ENCODE results near the gene PPM1B. TPM values are rescaled to one million over a fixed set of nuclear protein-coding genes. Genes with fewer than 3 reads are reported as not detected.
A peak's percentile ranks its signal among the peaks of the same experiment; 100 is the strongest.

The PPM1B gene
- polyA plus RNA-seq, 1 donor, result 40.4 TPM

- Histone ChIP-seq H3K27ac (ENCODE audit: low read length) (no peak overlapping the region), H3K9me3 (ENCODE audit: control insufficient read depth, low read depth, low read length) (peaks cover 3% of the 10 kb centered on the region), H3K27me3 (ENCODE audit: control insufficient read depth, insufficient read depth, low read length) (no peaks in the 10 kb centered on the region), H3K4me1 (ENCODE audit: control insufficient read depth, insufficient read depth, low read length) (no peaks in the 10 kb centered on the region), H3K4me3 (ENCODE audit: low read length) (no peak overlapping the region), H3K36me3 (ENCODE audit: control insufficient read depth, insufficient read depth, low read length) (peaks cover 16% of the 10 kb centered on the region)
- 86% methylated on average over 1 of the region's 2 CpGs for WGBS (ENCODE audit: insufficient coverage, low lambda C conversion rate)
- no peak for DNase-seq
Observed at GRCh38 chr2:44210362-44210761, 41.7 kb downstream of the PPM1B start.

DNA sequence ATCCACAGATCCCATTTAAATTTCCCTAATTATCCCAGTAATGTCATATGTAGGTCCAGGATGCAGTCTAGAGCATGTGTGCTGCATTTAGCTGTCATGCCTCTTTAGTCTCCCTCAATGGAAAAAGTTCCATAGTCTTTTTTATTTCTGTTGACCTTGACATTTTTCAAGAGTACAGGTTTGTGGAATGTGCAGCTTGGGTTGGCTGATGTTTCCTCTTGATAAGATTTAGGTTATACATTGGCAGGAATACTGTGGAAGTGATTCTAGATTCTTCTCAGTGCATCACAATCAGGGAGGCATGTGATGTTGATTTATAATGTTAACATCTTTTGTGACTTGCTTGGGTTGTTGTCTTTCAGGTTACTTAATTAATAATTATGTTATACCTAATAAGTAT lies 42.5 kb downstream of the PPM1B start:
- peaks cover 16% of the 10 kb centered on the region for H3K36me3 ChIP-seq (ENCODE audit: control insufficient read depth, insufficient read depth, low read length)
- H3K4me3 ChIP-seq (ENCODE audit: low read length), result no peak overlapping the region
- H3K4me1 ChIP-seq (ENCODE audit: control insufficient read depth, insufficient read depth, low read length), result peaks cover 6% of the 10 kb centered on the region
- peaks cover 3% of the 10 kb centered on the region for H3K9me3 ChIP-seq (ENCODE audit: control insufficient read depth, low read depth, low read length)
- no peak for DNase-seq
- no peak overlapping the region for H3K27ac ChIP-seq (ENCODE audit: low read length)
- no peaks in the 10 kb centered on the region for H3K27me3 ChIP-seq (ENCODE audit: control insufficient read depth, insufficient read depth, low read length)

DNA sequence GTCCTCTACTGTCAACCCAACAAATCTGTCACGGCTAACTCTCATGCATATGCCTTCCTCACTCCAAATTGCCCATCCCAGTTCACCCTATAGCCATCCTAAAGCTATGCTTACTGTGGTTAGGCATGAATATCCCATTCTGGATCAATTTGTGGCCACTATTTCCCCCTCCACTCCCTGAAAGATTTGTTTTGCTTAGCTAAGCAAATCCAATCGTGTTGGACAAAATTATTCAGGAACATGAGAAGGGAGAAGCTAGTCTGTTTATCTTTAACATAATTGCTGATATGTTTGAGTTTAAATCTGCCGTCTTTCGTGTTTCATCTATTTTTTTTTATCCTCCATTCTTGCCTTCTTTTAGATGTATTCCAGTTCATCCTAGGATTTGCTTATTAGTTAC lies 43.6 kb downstream of the PPM1B start:
- DNase-seq, result no peak
- Histone ChIP-seq H3K36me3 (ENCODE audit: control insufficient read depth, insufficient read depth, low read length) (peaks cover 16% of the 10 kb centered on the region), H3K4me1 (ENCODE audit: control insufficient read depth, insufficient read depth, low read length) (peaks cover 7% of the 10 kb centered on the region), H3K27ac (ENCODE audit: low read length) (no peak overlapping the region), H3K4me3 (ENCODE audit: low read length) (no peak overlapping the region), H3K9me3 (ENCODE audit: control insufficient read depth, low read depth, low read length) (peaks cover 3% of the 10 kb centered on the region), H3K27me3 (ENCODE audit: control insufficient read depth, insufficient read depth, low read length) (no peaks in the 10 kb centered on the region)
- WGBS (ENCODE audit: insufficient coverage, low lambda C conversion rate), result 97% methylated on average over 4 of the region's 4 CpGs

- WGBS (ENCODE audit: insufficient coverage, low lambda C conversion rate), result no CpG with 5 or more reads among the region's 2 CpGs
- H3K9me3 ChIP-seq (ENCODE audit: control insufficient read depth, low read depth, low read length), result no peaks in the 10 kb centered on the region
- peaks cover 17% of the 10 kb centered on the region for H3K36me3 ChIP-seq (ENCODE audit: control insufficient read depth, insufficient read depth, low read length)
- DNase-seq, result peak; percentile 3 to 56
- H3K4me3 ChIP-seq (ENCODE audit: low read length), result no peak overlapping the region
- peaks cover 7% of the 10 kb centered on the region for H3K4me1 ChIP-seq (ENCODE audit: control insufficient read depth, insufficient read depth, low read length)
- H3K27me3 ChIP-seq (ENCODE audit: control insufficient read depth, insufficient read depth, low read length), result no peaks in the 10 kb centered on the region
- no peak overlapping the region for H3K27ac ChIP-seq (ENCODE audit: low read length)
Observed at GRCh38 chr2:44215827-44216226, 47.2 kb downstream of the PPM1B start.

DNA sequence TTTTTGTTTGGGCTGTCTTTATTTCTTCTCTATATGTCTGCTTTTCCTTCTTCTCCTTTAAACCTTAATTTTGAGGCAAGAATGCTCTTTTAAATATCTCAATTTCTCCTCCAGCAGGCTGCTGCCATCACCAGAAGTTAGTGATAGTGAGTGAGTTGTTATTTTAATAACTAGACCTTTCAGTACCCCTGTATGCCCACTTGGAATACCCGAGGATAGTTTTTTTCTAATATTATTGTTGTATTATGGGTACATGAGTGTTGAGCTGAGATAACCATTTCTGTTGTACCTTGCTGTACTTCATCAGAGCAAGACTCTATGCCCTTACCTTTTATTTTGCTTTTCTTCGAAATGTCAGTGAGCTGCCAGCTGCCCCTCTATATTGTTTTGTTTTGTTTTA lies 50.1 kb downstream of the PPM1B start:
- Histone ChIP-seq H3K9me3 (ENCODE audit: control insufficient read depth, low read depth, low read length) (no peaks in the 10 kb centered on the region), H3K27ac (ENCODE audit: low read length) (no peak overlapping the region), H3K4me1 (ENCODE audit: control insufficient read depth, insufficient read depth, low read length) (peaks cover 7% of the 10 kb centered on the region), H3K36me3 (ENCODE audit: control insufficient read depth, insufficient read depth, low read length) (peaks cover 19% of the 10 kb centered on the region), H3K27me3 (ENCODE audit: control insufficient read depth, insufficient read depth, low read length) (no peaks in the 10 kb centered on the region), H3K4me3 (ENCODE audit: low read length) (no peak overlapping the region)
- 88% methylated on average over 1 of the region's 2 CpGs for WGBS (ENCODE audit: insufficient coverage, low lambda C conversion rate)
- no peak for DNase-seq

DNA sequence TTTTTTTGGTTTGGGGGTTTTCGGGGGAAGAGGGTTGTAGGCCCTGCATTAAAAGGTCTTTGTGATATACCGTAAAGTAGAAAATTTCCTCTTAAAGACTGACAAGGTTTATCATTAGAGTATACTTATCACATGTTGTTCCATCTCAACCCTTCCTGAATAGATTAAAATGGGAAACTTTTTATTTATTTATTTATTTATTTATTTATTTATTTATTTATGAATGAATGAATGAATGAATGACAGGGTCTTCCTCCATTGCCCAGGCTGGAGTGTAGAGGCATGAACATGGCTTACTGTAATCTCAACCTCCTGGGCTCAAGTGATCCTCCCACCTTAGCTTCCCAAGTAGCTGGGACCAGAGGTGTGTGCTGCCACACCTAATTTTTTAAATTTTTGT lies 58.1 kb downstream of the PPM1B start:
- WGBS (ENCODE audit: insufficient coverage, low lambda C conversion rate), result 100% methylated on average over 1 of the region's 2 CpGs
- peaks cover 11% of the 10 kb centered on the region for H3K36me3 ChIP-seq (ENCODE audit: control insufficient read depth, insufficient read depth, low read length)
- no peak for DNase-seq
- no peaks in the 10 kb centered on the region for H3K9me3 ChIP-seq (ENCODE audit: control insufficient read depth, low read depth, low read length)
- H3K4me3 ChIP-seq (ENCODE audit: low read length), result no peak overlapping the region
- no peak overlapping the region for H3K27ac ChIP-seq (ENCODE audit: low read length)
- no peaks in the 10 kb centered on the region for H3K27me3 ChIP-seq (ENCODE audit: control insufficient read depth, insufficient read depth, low read length)
- no peaks in the 10 kb centered on the region for H3K4me1 ChIP-seq (ENCODE audit: control insufficient read depth, insufficient read depth, low read length)

DNA sequence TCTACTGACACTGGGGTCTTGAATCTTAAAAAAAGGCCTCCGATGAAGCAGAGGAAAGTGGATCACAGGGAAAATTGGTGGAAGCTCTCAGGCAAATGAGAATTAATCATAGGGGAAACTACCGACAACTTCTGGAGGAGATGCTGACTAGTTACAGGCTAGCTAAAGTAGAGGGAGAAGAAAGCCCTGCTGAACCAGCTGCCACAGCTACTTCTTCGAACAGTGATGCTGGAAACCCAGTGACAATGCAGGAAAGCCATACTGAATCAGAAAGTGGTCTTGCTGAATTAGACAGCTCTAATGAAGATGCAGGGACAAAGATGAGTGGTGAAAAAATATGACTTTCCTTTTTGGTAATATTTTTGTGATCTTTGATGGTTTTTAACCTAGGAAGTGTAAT lies 61.7 kb downstream of the PPM1B start:
- Histone ChIP-seq H3K4me3 (ENCODE audit: low read length) (no peak overlapping the region), H3K27me3 (ENCODE audit: control insufficient read depth, insufficient read depth, low read length) (no peaks in the 10 kb centered on the region), H3K4me1 (ENCODE audit: control insufficient read depth, insufficient read depth, low read length) (no peaks in the 10 kb centered on the region), H3K9me3 (ENCODE audit: control insufficient read depth, low read depth, low read length) (no peaks in the 10 kb centered on the region), H3K27ac (ENCODE audit: low read length) (no peak overlapping the region), H3K36me3 (ENCODE audit: control insufficient read depth, insufficient read depth, low read length) (peaks cover 4% of the 10 kb centered on the region)
- 94% methylated on average over 3 of the region's 3 CpGs for WGBS (ENCODE audit: insufficient coverage, low lambda C conversion rate)
- DNase-seq, result no peak

DNA sequence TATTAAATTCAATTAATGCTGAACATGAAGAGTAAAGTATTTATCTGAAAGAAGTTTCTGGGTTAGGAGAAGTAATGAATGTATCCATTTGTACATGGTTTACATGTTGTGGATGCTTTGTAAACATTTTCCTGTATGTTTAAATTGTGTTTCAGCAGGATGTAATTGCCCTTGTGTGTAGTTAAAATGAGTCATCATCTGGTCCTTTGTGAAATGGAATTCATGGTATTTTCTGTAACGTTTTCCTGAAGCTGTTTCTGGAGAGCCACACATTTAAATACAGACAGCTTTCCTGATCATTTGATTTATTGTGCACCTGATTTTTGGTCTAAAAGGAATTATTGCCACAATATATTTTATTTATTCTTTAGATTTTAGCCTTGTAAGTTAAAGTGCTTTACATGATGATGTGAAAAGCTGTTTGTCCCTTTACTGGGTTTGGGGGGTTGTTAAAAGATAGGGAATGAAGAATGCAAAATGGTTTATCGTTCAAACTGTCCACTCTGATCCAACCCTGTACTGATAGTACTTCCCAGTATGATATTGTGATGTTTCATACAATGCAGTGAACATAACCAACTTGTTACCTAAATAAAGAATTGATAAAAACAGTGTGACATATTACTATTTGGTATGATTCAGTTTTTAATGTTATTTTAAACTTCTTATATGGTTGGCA lies 64.9 kb downstream of the PPM1B start:
- Histone ChIP-seq H3K9me3 (ENCODE audit: control insufficient read depth, low read depth, low read length) (no peaks in the 10 kb centered on the region), H3K4me3 (ENCODE audit: low read length) (no peak overlapping the region), H3K36me3 (ENCODE audit: control insufficient read depth, insufficient read depth, low read length) (no peaks in the 10 kb centered on the region), H3K27ac (ENCODE audit: low read length) (no peak overlapping the region), H3K27me3 (ENCODE audit: control insufficient read depth, insufficient read depth, low read length) (no peaks in the 10 kb centered on the region), H3K4me1 (ENCODE audit: control insufficient read depth, insufficient read depth, low read length) (no peaks in the 10 kb centered on the region)
- DNase-seq, result no peak
- no CpG with 5 or more reads among the region's 2 CpGs for WGBS (ENCODE audit: insufficient coverage, low lambda C conversion rate)

DNA sequence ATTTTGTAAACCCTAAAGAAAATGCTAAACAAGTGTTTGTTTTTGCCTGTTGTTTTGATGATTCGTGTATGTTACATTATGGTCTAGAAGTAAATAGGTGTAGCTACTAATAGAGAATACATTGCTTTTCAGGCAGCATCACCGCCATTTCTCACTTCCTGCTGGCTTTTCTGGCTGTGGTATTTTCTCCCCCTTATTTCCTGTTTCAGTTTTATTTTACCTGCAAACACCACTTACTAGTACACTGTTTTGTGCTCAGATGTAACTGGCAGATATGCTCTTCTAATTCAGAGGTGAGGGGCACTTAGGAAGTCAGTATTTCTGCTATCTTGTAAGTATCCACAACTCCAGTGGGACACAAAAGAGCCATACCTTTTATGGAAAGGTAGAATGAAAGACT lies 68.5 kb downstream of the PPM1B start:
- H3K27me3 ChIP-seq (ENCODE audit: control insufficient read depth, insufficient read depth, low read length), result no peaks in the 10 kb centered on the region
- H3K4me3 ChIP-seq (ENCODE audit: low read length), result no peak overlapping the region
- H3K27ac ChIP-seq (ENCODE audit: low read length), result no peak overlapping the region
- H3K4me1 ChIP-seq (ENCODE audit: control insufficient read depth, insufficient read depth, low read length), result no peaks in the 10 kb centered on the region
- DNase-seq, result no peak
- no CpG with 5 or more reads among the region's 2 CpGs for WGBS (ENCODE audit: insufficient coverage, low lambda C conversion rate)
- H3K36me3 ChIP-seq (ENCODE audit: control insufficient read depth, insufficient read depth, low read length), result no peaks in the 10 kb centered on the region
- no peaks in the 10 kb centered on the region for H3K9me3 ChIP-seq (ENCODE audit: control insufficient read depth, low read depth, low read length)

DNA sequence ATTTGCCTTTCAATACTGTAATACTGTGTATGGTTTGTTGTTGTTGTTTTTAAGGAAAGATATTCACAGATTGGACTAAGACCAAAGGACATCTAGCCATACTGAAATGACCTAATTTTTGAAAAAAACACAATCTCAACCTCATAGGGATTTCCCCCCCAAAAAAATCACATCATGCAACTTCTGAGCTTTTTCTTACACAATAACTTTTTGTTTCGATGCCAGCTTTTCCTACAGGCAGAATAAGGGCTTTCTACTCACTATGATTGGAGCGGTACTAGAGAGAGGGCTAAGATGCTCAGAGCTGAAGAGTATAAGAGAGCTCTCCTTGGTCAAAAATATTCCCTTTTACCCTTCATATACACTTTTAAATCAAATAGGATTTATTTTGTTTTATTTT lies 74.2 kb downstream of the PPM1B start:
- Histone ChIP-seq H3K9me3 (ENCODE audit: control insufficient read depth, low read depth, low read length) (no peaks in the 10 kb centered on the region), H3K27me3 (ENCODE audit: control insufficient read depth, insufficient read depth, low read length) (no peaks in the 10 kb centered on the region), H3K4me3 (ENCODE audit: low read length) (no peak overlapping the region), H3K4me1 (ENCODE audit: control insufficient read depth, insufficient read depth, low read length) (peaks cover 24% of the 10 kb centered on the region), H3K27ac (ENCODE audit: low read length) (no peak overlapping the region), H3K36me3 (ENCODE audit: control insufficient read depth, insufficient read depth, low read length) (no peaks in the 10 kb centered on the region)
- WGBS (ENCODE audit: insufficient coverage, low lambda C conversion rate), result 100% methylated on average over 1 of the region's 2 CpGs
- DNase-seq, result no peak

DNA sequence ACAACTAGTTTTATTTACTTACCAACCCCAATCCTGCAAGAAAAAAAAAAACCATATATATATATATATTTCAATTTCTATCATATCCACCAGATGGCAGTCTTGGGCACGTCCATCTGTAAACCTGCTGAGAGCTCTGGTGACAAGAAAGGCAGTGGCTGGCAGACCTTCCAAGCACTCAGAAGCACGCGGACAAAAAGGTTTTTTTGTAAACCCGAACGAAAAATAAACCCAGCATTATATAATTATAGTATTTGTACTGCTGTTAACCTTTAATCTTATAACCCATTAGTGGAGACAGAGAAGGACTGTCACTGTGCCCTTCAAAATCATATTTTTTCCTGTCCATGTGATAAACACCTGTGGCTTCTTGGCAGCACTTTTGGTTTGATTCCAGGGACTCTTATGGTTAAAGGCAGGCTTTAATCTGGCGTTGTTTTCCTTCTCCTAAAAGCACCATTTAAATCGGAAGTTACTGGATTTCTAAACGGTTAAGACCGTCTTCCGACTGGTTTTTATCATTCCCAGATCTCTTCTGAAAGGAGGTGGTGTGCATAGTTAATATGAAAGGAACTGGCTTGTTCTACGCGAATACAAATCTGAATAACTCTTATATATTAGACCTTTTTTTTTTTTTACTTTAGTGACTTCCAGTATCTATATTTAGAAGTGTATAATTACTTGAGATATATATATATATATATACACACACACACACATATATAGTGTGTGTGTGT lies 75.6 kb downstream of the PPM1B start:
- Histone ChIP-seq H3K36me3 (ENCODE audit: control insufficient read depth, insufficient read depth, low read length) (no peaks in the 10 kb centered on the region), H3K4me1 (ENCODE audit: control insufficient read depth, insufficient read depth, low read length) (peaks cover 24% of the 10 kb centered on the region), H3K4me3 (ENCODE audit: low read length) (peak overlapping the region; percentile 12), H3K9me3 (ENCODE audit: control insufficient read depth, low read depth, low read length) (no peaks in the 10 kb centered on the region), H3K27me3 (ENCODE audit: control insufficient read depth, insufficient read depth, low read length) (no peaks in the 10 kb centered on the region), H3K27ac (ENCODE audit: low read length) (peak overlapping the region; percentile 77)
- peak; percentile 54 to 73 for DNase-seq
- WGBS (ENCODE audit: insufficient coverage, low lambda C conversion rate), result 5% methylated on average over 8 of the region's 12 CpGs
